ENCODE measurements around the gene KLRG1. TPM values are rescaled to one million over a fixed set of nuclear protein-coding genes. Genes with fewer than 3 reads are reported as not detected.

KLRG1 gene
- total and polyA plus RNA-seq, 2 experiments from 2014 or later: 0.37 to 1.8 TPM

- H3K4me2 ChIP-seq: no peak overlapping the region
- TF ChIP-seq CTCF (IDR thresholded peaks at IDR 0.05; ENCODE audit: poor library complexity) (no peak), EZH2phosphoT487 (IDR thresholded peaks at IDR 0.05; ENCODE audit: low read depth, severe bottlenecking, unreplicated experiment) (no peak), EZH2 (IDR thresholded peaks at IDR 0.05; ENCODE audit: borderline replicate concordance) (no peak)
- no peaks in the 10 kb centered on the region for H4K20me1 ChIP-seq (ENCODE audit: insufficient read depth, poor library complexity, severe bottlenecking)
- WGBS (ENCODE audit: low lambda C conversion rate, missing lambda C conversion rate): 93% methylated on average over 3 of the region's 3 CpGs
- no peaks in the 10 kb centered on the region for H3K4me1 ChIP-seq (ENCODE audit: insufficient read depth)
- no peak overlapping the region for H2AFZ ChIP-seq
- H3K4me3 ChIP-seq: no peak overlapping the region
- no peaks in the 10 kb centered on the region for H3K79me2 ChIP-seq
- no peaks in the 10 kb centered on the region for H3K9me2 ChIP-seq (replicated peaks; ENCODE audit: insufficient read depth)
- no peaks in the 10 kb centered on the region for H3K9me3 ChIP-seq (ENCODE audit: low read depth)
- H3K36me3 ChIP-seq (replicated peaks; ENCODE audit: insufficient read depth, low read depth): no peaks in the 10 kb centered on the region
- no peak overlapping the region for H3K27ac ChIP-seq
- H3K27me3 ChIP-seq: no peaks in the 10 kb centered on the region
- no peak for DNase-seq (ENCODE audit: low spot score)
Measured at GRCh38 chr12:8980137-8980536, 9.2 kb upstream of the KLRG1 start.

GRCh38 chr12:8985213-8985754 lies 4.1 kb upstream of the KLRG1 start:
- no peak overlapping the region for H2AFZ ChIP-seq
- H3K4me1 ChIP-seq (ENCODE audit: insufficient read depth): no peaks in the 10 kb centered on the region
- H3K4me2 ChIP-seq: no peak overlapping the region
- 93% methylated on average over 1 of the region's 1 CpG for WGBS (ENCODE audit: low lambda C conversion rate, missing lambda C conversion rate)
- TF ChIP-seq EZH2phosphoT487 (IDR thresholded peaks at IDR 0.05; ENCODE audit: low read depth, severe bottlenecking, unreplicated experiment) (no peak), EZH2 (IDR thresholded peaks at IDR 0.05; ENCODE audit: borderline replicate concordance) (no peak), CTCF (IDR thresholded peaks at IDR 0.05; ENCODE audit: poor library complexity) (no peak)
- DNase-seq (ENCODE audit: low spot score): no peak
- no peaks in the 10 kb centered on the region for H3K9me2 ChIP-seq (replicated peaks; ENCODE audit: insufficient read depth)
- H3K79me2 ChIP-seq: no peaks in the 10 kb centered on the region
- H3K9me3 ChIP-seq (ENCODE audit: low read depth): no peaks in the 10 kb centered on the region
- H3K36me3 ChIP-seq (replicated peaks; ENCODE audit: insufficient read depth, low read depth): no peaks in the 10 kb centered on the region
- H3K27me3 ChIP-seq: no peaks in the 10 kb centered on the region
- no peaks in the 10 kb centered on the region for H4K20me1 ChIP-seq (ENCODE audit: insufficient read depth, poor library complexity, severe bottlenecking)
- no peak overlapping the region for H3K4me3 ChIP-seq
- no peak overlapping the region for H3K27ac ChIP-seq

GRCh38 chr12:8987163-8987562 lies 2.2 kb upstream of the KLRG1 start:
- H3K4me1 ChIP-seq (ENCODE audit: insufficient read depth): no peaks in the 10 kb centered on the region
- no peaks in the 10 kb centered on the region for H3K36me3 ChIP-seq (replicated peaks; ENCODE audit: insufficient read depth, low read depth)
- no peaks in the 10 kb centered on the region for H3K79me2 ChIP-seq
- H3K27ac ChIP-seq: no peak overlapping the region
- H3K27me3 ChIP-seq: no peaks in the 10 kb centered on the region
- no peak overlapping the region for H2AFZ ChIP-seq
- TF ChIP-seq EZH2phosphoT487 (IDR thresholded peaks at IDR 0.05; ENCODE audit: low read depth, severe bottlenecking, unreplicated experiment): no peak
- TF ChIP-seq CTCF (IDR thresholded peaks at IDR 0.05; ENCODE audit: poor library complexity): no peak
- no peak for TF ChIP-seq EZH2 (IDR thresholded peaks at IDR 0.05; ENCODE audit: borderline replicate concordance)
- H3K4me3 ChIP-seq: no peak overlapping the region
- no peaks in the 10 kb centered on the region for H4K20me1 ChIP-seq (ENCODE audit: insufficient read depth, poor library complexity, severe bottlenecking)
- H3K4me2 ChIP-seq: no peak overlapping the region
- H3K9me3 ChIP-seq (ENCODE audit: low read depth): no peaks in the 10 kb centered on the region
- no peak for DNase-seq (ENCODE audit: low spot score)
- no peaks in the 10 kb centered on the region for H3K9me2 ChIP-seq (replicated peaks; ENCODE audit: insufficient read depth)

- WGBS (ENCODE audit: low lambda C conversion rate, missing lambda C conversion rate): 100% methylated on average over 1 of the region's 1 CpG
Measured at GRCh38 chr12:8987685-8988084, 1.7 kb upstream of the KLRG1 start.

More at GRCh38 chr12:8987685-8988084, 1.7 kb upstream of the KLRG1 start:
- Histone ChIP-seq H3K4me2 (no peak overlapping the region), H3K27me3 (no peaks in the 10 kb centered on the region), H3K4me1 (ENCODE audit: insufficient read depth) (no peaks in the 10 kb centered on the region), H3K36me3 (replicated peaks; ENCODE audit: insufficient read depth, low read depth) (no peaks in the 10 kb centered on the region), H3K79me2 (no peaks in the 10 kb centered on the region), H3K9me2 (replicated peaks; ENCODE audit: insufficient read depth) (no peaks in the 10 kb centered on the region), H3K4me3 (no peak overlapping the region), H3K9me3 (ENCODE audit: low read depth) (no peaks in the 10 kb centered on the region), H4K20me1 (ENCODE audit: insufficient read depth, poor library complexity, severe bottlenecking) (no peaks in the 10 kb centered on the region), H2AFZ (no peak overlapping the region), H3K27ac (no peak overlapping the region)
- TF ChIP-seq EZH2 (IDR thresholded peaks at IDR 0.05; ENCODE audit: borderline replicate concordance): no peak
- no peak for TF ChIP-seq CTCF (IDR thresholded peaks at IDR 0.05; ENCODE audit: poor library complexity)
- no peak for DNase-seq (ENCODE audit: low spot score)

Data from hepatocyte (in vitro differentiated cells).